K562 (cell line): ENCODE data around the gene DCST1. TPM values are rescaled to one million over a fixed set of nuclear protein-coding genes. Genes with fewer than 3 reads are reported as not detected.

Experiments
- BCOR ChIP-seq: fragments of 450-650 bp; IDR thresholded peaks from 2 replicates; pipeline ENCODE4 v1.6.1; 2016
- EGR1 ChIP-seq: fragments of 450-650 bp; conservative IDR thresholded peaks from 2 replicates; pipeline ENCODE4 v1.6.1; 2017; ENCODE audit warnings: mild to moderate bottlenecking
- EWSR1 ChIP-seq: fragments of 450-650 bp; IDR thresholded peaks from 2 replicates; pipeline ENCODE4 v1.6.1; 2018; ENCODE audit warnings: borderline replicate concordance, mild to moderate bottlenecking, low read depth, moderate library complexity; ENCODE audit not compliant: partially characterized antibody
- FOXM1 ChIP-seq, 2 experiments: fragments of 450-650 bp in 1 of 2; sonication (generic) in 1 of 2; formaldehyde crosslinking in 1 of 2; IDR thresholded peaks; 2 replicates each; pipeline versions ENCODE4 v1.6.1 to v1.9.0; 2017 to 2022; ENCODE audit warnings: low read depth in 2 of 2, mild to moderate bottlenecking in 2 of 2, missing genetic modification reagents in 1 of 2, moderate library complexity in 1 of 2
- FUS ChIP-seq: fragments of 200-400 bp; formaldehyde crosslinking; optimal IDR thresholded peaks from 2 replicates; pipeline ENCODE3; 2017; ENCODE audit warnings: low read depth, low read length
- GABPB2 ChIP-seq: fragments of 250-450 bp; sonication (Bioruptor Pico); conservative IDR thresholded peaks from 2 replicates; pipeline ENCODE4 v1.5.1; 2021; ENCODE audit warnings: mild to moderate bottlenecking
- HES1 ChIP-seq: fragments of 450-650 bp; IDR thresholded peaks from 2 replicates; pipeline ENCODE4 v1.6.1; 2016; ENCODE audit warnings: low read depth, mild to moderate bottlenecking, moderate library complexity
- HMG20A ChIP-seq: fragments of 450-650 bp; formaldehyde crosslinking; conservative IDR thresholded peaks from 2 replicates; pipeline ENCODE4 v1.4.0; 2020; ENCODE audit warnings: mild to moderate bottlenecking, mixed read lengths
- KAT2B ChIP-seq: IDR thresholded peaks from one replicate; pipeline ENCODE4 v1.6.1; 2012; ENCODE audit warnings: low read depth, mild to moderate bottlenecking, control low read depth, inconsistent platforms, low read length, moderate library complexity
- MAFF ChIP-seq: IDR thresholded peaks from 2 replicates; pipeline ENCODE4 v1.6.1; 2012; ENCODE audit warnings: low read length, improper control_type of control experiment
- NFE2L1 ChIP-seq: fragments of 450-650 bp; IDR thresholded peaks from 2 replicates; pipeline ENCODE4 v1.6.1; 2016; ENCODE audit warnings: missing genetic modification characterization, low read depth, mild to moderate bottlenecking, missing compliant biosample characterization, moderate library complexity, borderline replicate concordance
- PML ChIP-seq: IDR thresholded peaks from 2 replicates; pipeline ENCODE4 v1.6.1; 2012; ENCODE audit warnings: low read length, inconsistent platforms
- RAD21 ChIP-seq, 2 experiments: fragments of 250-450 bp in 1 of 2; fragments of 450-650 bp in 1 of 2; sonication (Bioruptor Pico) in 1 of 2; formaldehyde crosslinking in 1 of 2; IDR thresholded peaks in 1 of 2; conservative IDR thresholded peaks in 1 of 2; 2 replicates each; pipeline versions ENCODE4 v1.4.0 to v1.8.0; 2020 to 2022; ENCODE audit warnings: mild to moderate bottlenecking in 2 of 2, moderate library complexity in 1 of 2
- SMC3 ChIP-seq: conservative IDR thresholded peaks from 2 replicates; pipeline ENCODE4 v1.6.1; 2011; ENCODE audit warnings: low read depth, low read length, improper control_type of control experiment; ENCODE audit not compliant: insufficient read depth
- ZNF277 ChIP-seq: fragments of 250-450 bp; sonication (Bioruptor Pico); IDR thresholded peaks from 2 replicates; pipeline ENCODE4 v1.8.0; 2022; ENCODE audit warnings: inconsistent platforms, mild to moderate bottlenecking, moderate library complexity, borderline replicate concordance
- ZNF609 ChIP-seq: sonication (generic); formaldehyde crosslinking; IDR thresholded peaks from 2 replicates; pipeline ENCODE4 v1.8.1; 2023; ENCODE audit warnings: missing genetic modification reagents, mild to moderate bottlenecking, borderline replicate concordance
- polyA plus RNA-seq, 8 experiments: library from polyadenylated mRNA; depleted of rRNA in 4 of 8; stranded (reverse) in 5 of 8; unstranded in 3 of 8; fragments of >200 nt; fragmentation: Nextera tagmentation in 2 of 8; fragmentation: Illumina TruSeq in 1 of 8; extraction: Ambion mirVana in 2 of 8; extraction: Trizol in 1 of 8; gene quantifications; 2 replicates each; pipeline versions ENCODE4 v1.2.1 to v1.2.3, GENCODE V29; 2011 to 2014; ENCODE audit warnings: inconsistent platforms in 1 of 8, missing spikeins in 1 of 8
- total RNA-seq, 7 experiments: library from RNA; depleted of rRNA in 6 of 7; stranded (reverse); fragments of >200 nt in 6 of 7; fragmentation: Illumina TruSeq in 2 of 7; extraction: Trizol in 2 of 7; gene quantifications; 2 replicates each; pipeline versions ENCODE4 v1.2.1 to v1.2.3, GENCODE V29; 2011 to 2021; ENCODE audit warnings: low replicate concordance in 1 of 7

Gene DCST1
- total and polyA plus RNA-seq, 9 of the 15 experiments (the other 6 are each of a cell fraction or from before 2014, with no cell fraction given) = not detected

- TF ChIP-seq ZNF609 (CRISPR knock-in tag) (0 out of 2 replicates have a peak, but pooled peaks have one; percentile 27), NFE2L1 (tag) (no peak), EWSR1 (no peak), FUS (no peak), FOXM1 (IDR thresholded peaks at IDR 0.05; ENCODE audit: low read depth) (no peak), FOXM1 (CRISPR knock-in tag; IDR thresholded peaks at IDR 0.05; ENCODE audit: low read depth) (0 out of 2 replicates have a peak, but pooled peaks have one; percentile 71), ZNF277 (no peak), SMC3 (peak; percentile 33; the same call in 1 of the 2 replicates), PML (no peak), MAFF (no peak), RAD21 (CRISPR knock-in tag; conservative IDR thresholded peaks at IDR 0.05 in 1 of 2, IDR thresholded peaks at IDR 0.05 in 1 of 2) (peak; percentile 20 to 67; a peak in 3 of 4 replicates), HMG20A (no peak), KAT2B (no peak), HES1 (no peak), GABPB2 (CRISPR knock-in tag) (no peak), BCOR (no peak), EGR1 (peak; percentile 79)
These were observed 50.5 kb downstream of the DCST1 start (continued) for GRCh38 chr1:155083865-155084721.
